ENCODE measurements around the gene IL19. TPM values are rescaled to one million over a fixed set of nuclear protein-coding genes. Genes with fewer than 3 reads are reported as not detected.
"Not testable (repeated sequence)": the region's sequence is repeated elsewhere in the genome, so short reads cannot be mapped to it uniquely, and the experiment has no call there.

IL19 gene
- total RNA-seq, 1 donor from 2014 or later = not detected

- H3K27me3 Mint-ChIP-seq = peaks cover 20% of the 10 kb centered on the region
- DNase-seq (ENCODE audit: extremely low spot score, unreplicated experiment) = no peak
- no peak for TF ChIP-seq CTCF (conservative IDR thresholded peaks at IDR 0.05)
- H3K4me3 Mint-ChIP-seq = no peak overlapping the region
- H3K27ac Mint-ChIP-seq = no peak overlapping the region
- no peaks in the 10 kb centered on the region for H3K9me3 Mint-ChIP-seq
- H3K4me1 Mint-ChIP-seq (ENCODE audit: unreplicated experiment) = peaks cover 17% of the 10 kb centered on the region
- no peaks in the 10 kb centered on the region for H3K36me3 Mint-ChIP-seq
Measured at GRCh38 chr1:206771338-206771692, 742 bp downstream of the IL19 start.

GRCh38 chr1:206772243-206772937 lies 1.8 kb downstream of the IL19 start, which contains the start of gene IL10:
Gene IL10, minus strand, starts transcription at chr1:206772494. Its CDS starts 59 bp downstream, at chr1:206772435.
- no peak for DNase-seq (ENCODE audit: extremely low spot score, unreplicated experiment)
- no peaks in the 10 kb centered on the region for H3K36me3 Mint-ChIP-seq
- no peak within 1 kb of the TSS for H3K4me3 Mint-ChIP-seq
- peaks cover 17% of the 10 kb centered on the region for H3K4me1 Mint-ChIP-seq (ENCODE audit: unreplicated experiment)
- H3K27ac Mint-ChIP-seq = no peak within 1 kb of the TSS
- H3K27me3 Mint-ChIP-seq = peaks cover 20% of the 10 kb centered on the region
- TF ChIP-seq CTCF (conservative IDR thresholded peaks at IDR 0.05) = no peak
- H3K9me3 Mint-ChIP-seq = no peaks in the 10 kb centered on the region

GRCh38 chr1:206774093-206774492 lies 3.5 kb downstream of the IL19 start:
- H3K27ac Mint-ChIP-seq = no peak overlapping the region
- H3K9me3 Mint-ChIP-seq = no peaks in the 10 kb centered on the region
- TF ChIP-seq CTCF (conservative IDR thresholded peaks at IDR 0.05) = no peak
- no peaks in the 10 kb centered on the region for H3K36me3 Mint-ChIP-seq
- H3K27me3 Mint-ChIP-seq = peaks cover 20% of the 10 kb centered on the region
- H3K4me3 Mint-ChIP-seq = no peak overlapping the region
- H3K4me1 Mint-ChIP-seq (ENCODE audit: unreplicated experiment) = peaks cover 17% of the 10 kb centered on the region
- DNase-seq (ENCODE audit: extremely low spot score, unreplicated experiment) = no peak

GRCh38 chr1:206776229-206776628 lies 5.7 kb downstream of the IL19 start:
- Mint-ChIP-seq H3K27me3 (peaks cover 7% of the 10 kb centered on the region), H3K4me3 (no peak overlapping the region), H3K4me1 (ENCODE audit: unreplicated experiment) (peaks cover 8% of the 10 kb centered on the region), H3K9me3 (no peaks in the 10 kb centered on the region), H3K27ac (no peak overlapping the region), H3K36me3 (no peaks in the 10 kb centered on the region)
- TF ChIP-seq CTCF (conservative IDR thresholded peaks at IDR 0.05) = no peak
- DNase-seq (ENCODE audit: extremely low spot score, unreplicated experiment) = no peak

- H3K27me3 Mint-ChIP-seq = no peaks in the 10 kb centered on the region
- no peak overlapping the region for H3K4me3 Mint-ChIP-seq
- no peak for DNase-seq (ENCODE audit: extremely low spot score, unreplicated experiment)
- no peak for TF ChIP-seq CTCF (conservative IDR thresholded peaks at IDR 0.05)
- no peak overlapping the region for H3K27ac Mint-ChIP-seq
- no peaks in the 10 kb centered on the region for H3K4me1 Mint-ChIP-seq (ENCODE audit: unreplicated experiment)
- H3K36me3 Mint-ChIP-seq = no peaks in the 10 kb centered on the region
- no peaks in the 10 kb centered on the region for H3K9me3 Mint-ChIP-seq
Measured at GRCh38 chr1:206778031-206778430, 7.5 kb downstream of the IL19 start.

GRCh38 chr1:206778911-206779310 lies 8.3 kb downstream of the IL19 start:
- H3K4me1 Mint-ChIP-seq (ENCODE audit: unreplicated experiment); H3K36me3 Mint-ChIP-seq; H3K4me3 Mint-ChIP-seq: not testable (repeated sequence)

More at GRCh38 chr1:206778911-206779310, 8.3 kb downstream of the IL19 start:
- not testable (repeated sequence) for DNase-seq (ENCODE audit: extremely low spot score, unreplicated experiment); H3K27ac Mint-ChIP-seq; H3K9me3 Mint-ChIP-seq; H3K27me3 Mint-ChIP-seq
